Heart right ventricle (tissue), 16 donors: ENCODE data around the gene TRIM25. TPM values are rescaled to one million over a fixed set of nuclear protein-coding genes. Genes with fewer than 3 reads are reported as not detected.

Source experiments
- ATAC-seq, 8 donors: fragments of 200-7000 bp; cut with Tn5 transposase; one replicate each; pipeline ENCODE4 v1.9.1; 2020; ENCODE audit warnings: mild to moderate bottlenecking in 8 of 8, moderate library complexity in 8 of 8, moderate number of reproducible peaks in 1 of 8
- DNase-seq, 2 donors: peaks; one replicate each; pipeline ENCODE4 v3.0.0-alpha.2; 2020
- H3K27ac ChIP-seq, 10 donors: fragments of 200-600 bp; sonication (generic) in 2 of 10; one replicate each; pipeline versions ENCODE4 v1.5.0 to v1.8.0; 2020 to 2022; ENCODE audit warnings: mild to moderate bottlenecking in 3 of 10
- H3K27me3 ChIP-seq, 7 donors: fragments of 200-600 bp; one replicate each; pipeline ENCODE4 v1.8.0; 2021 to 2022; ENCODE audit warnings: mild to moderate bottlenecking in 2 of 7
- H3K36me3 ChIP-seq, 9 donors: fragments of 200-600 bp; sonication (generic) in 1 of 9; one replicate each; pipeline versions ENCODE4 v1.5.0 to v1.8.0; 2020 to 2022; ENCODE audit warnings: mild to moderate bottlenecking in 2 of 9
- H3K4me1 ChIP-seq, 9 donors: fragments of 200-600 bp; sonication (generic) in 1 of 9; one replicate each; pipeline versions ENCODE4 v1.5.0 to v1.8.0; 2020 to 2022; ENCODE audit warnings: mild to moderate bottlenecking in 4 of 9
- H3K4me3 ChIP-seq, 10 donors: fragments of 200-600 bp; sonication (generic) in 2 of 10; one replicate each; pipeline versions ENCODE4 v1.5.0 to v1.8.0; 2020 to 2022; ENCODE audit warnings: mild to moderate bottlenecking in 7 of 10, moderate library complexity in 2 of 10
- H3K9me3 ChIP-seq, 11 donors: fragments of 200-600 bp in 10 of 11; sonication (generic) in 2 of 11; one replicate each; pipeline versions ENCODE4 v1.5.0 to v1.8.0; 2013 to 2022; ENCODE audit warnings: mild to moderate bottlenecking in 2 of 11, control low read depth in 1 of 11, moderate library complexity in 1 of 11
- CTCF ChIP-seq, 9 donors: fragments of 200-600 bp; sonication (generic) in 2 of 9; IDR thresholded peaks; one replicate each; pipeline versions ENCODE4 v1.5.0 to v1.8.0; 2021 to 2022; ENCODE audit warnings: antibody characterized with exemption in 9 of 9, mild to moderate bottlenecking in 5 of 9, moderate library complexity in 1 of 9
- WGBS, 2 donors: extraction: QIAGEN DNeasy Blood & Tissue Kit; methylation state at CpG; one replicate each; pipeline ENCODE4 v1.1.7; 2013; ENCODE audit warnings: inconsistent platforms in 1 of 2; 5-methylcytosine and 5-hydroxymethylcytosine counted together
- intact Hi-C, 10 donors: fragments of 100-400 bp; cut with DNase I; formaldehyde crosslinking; loops; one replicate each; pipeline versions ENCODE4 v1.11.1 to v1.14.2; 2022
- polyA plus RNA-seq, 2 donors: library from polyadenylated mRNA; stranded (reverse); fragments of 200-250 nt; gene quantifications; one replicate each; pipeline ENCODE4 v1.2.3, GENCODE V29; 2013
- total RNA-seq, 10 donors: library from RNA; stranded (reverse); fragmentation: NEBNext Ultra II Directional in 3 of 10; extraction: Animal tissue kit (Norgen Biotek cat#: 25700) in 3 of 10; gene quantifications; one replicate each; pipeline versions ENCODE4 v1.2.1 to v1.2.4, GENCODE V29; 2021 to 2023
- donor health status: Arrhythmogenic right ventricular cardiomyopathy.
- donor health status: ischemic (EF 13 %, LVEDD 7.1; RV severe dilation, severe dysfunction).
- donor health status: healthy with polysubstance abuse.
- donor health status: DM: no; HTN: yes; CAD: no.
- donor health status: DM: no; HTN: no; CAD: no.
- donor health status: ischemic (EF 25% LVEDD 6.9; RV normal size, moderate dysfunction).
- donor health status: ischemic (EF 25% LVEDD 5.7; RV mildly dilated, moderate dysfunction).
- donor health status: healthy.
- donor health status: DM: yes; HTN: yes; CAD: no.
- donor health status: Ischemic cardiomyopathy.
- donor health status: ischemic (EF 35%, LVEDD 5.7; RV mildly dilated, moderate dysfunction).
- donor health status: nonischemic (EF 11% LVEDD 7.7; RV severe dilation, severe dysfunction).
- donor health status: DM: yes; HTN: yes; CAD: no.
- donor health status: PGD.
- donor health status: ischemic (EF 29% LVEDD 5.4; RV normal size, mild dysfunction).
- donor health status: nonischemic (EF 23%, LVEDD 6.1; RV moderate dilation, normal function).

The TRIM25 gene
- total and polyA plus RNA-seq, 12 donors, result 4.9 to 32.7 (median 15.2) TPM

GRCh38 chr17:56896217-56896967, 17.5 kb downstream of the TRIM25 start:
- H3K9me3 ChIP-seq, result no peaks in the 10 kb centered on the region
- peaks cover 0 to 25% (median 0%) of the 10 kb centered on the region in 9 donors for H3K4me1 ChIP-seq
- DNase-seq (no peak), ATAC-seq (no peak)
- H3K36me3 ChIP-seq, result peaks cover 0 to 100% (median 50%) of the 10 kb centered on the region in 9 donors
- WGBS, 2 donors, result 76% methylated on average over 3 of the region's 3 CpGs
- intact Hi-C loops, result loop anchor here in 3 of 10 donors (10.0 kb wide), 1 partner anchor 48 kb away; no protein-coding TSS in a partner anchor
- no peak overlapping the region for H3K27ac ChIP-seq
- H3K27me3 ChIP-seq, result no peaks in the 10 kb centered on the region
- no peak overlapping the region for H3K4me3 ChIP-seq
- TF ChIP-seq CTCF (IDR thresholded peaks at IDR 0.05), result no peak

GRCh38 chr17:56894859-56895455, 18.9 kb downstream of the TRIM25 start:
- no peak overlapping the region for H3K4me3 ChIP-seq
- intact Hi-C loops, result loop anchor here in 3 of 10 donors (10.0 kb wide), 1 partner anchor 50 kb away; no protein-coding TSS in a partner anchor
- ATAC-seq, result no peak
- 93 to 95% methylated on average over 20 of the region's 20 CpGs for WGBS, 2 donors
- H3K4me1 ChIP-seq, result peaks cover 0 to 24% (median 0%) of the 10 kb centered on the region in 9 donors
- no peak for TF ChIP-seq CTCF (IDR thresholded peaks at IDR 0.05)
- H3K27me3 ChIP-seq, result no peaks in the 10 kb centered on the region
- H3K36me3 ChIP-seq, result peaks cover 0 to 100% (median 50%) of the 10 kb centered on the region in 9 donors
- H3K9me3 ChIP-seq, result no peaks in the 10 kb centered on the region
- no peak overlapping the region for H3K27ac ChIP-seq
- no peak for DNase-seq

DNA sequence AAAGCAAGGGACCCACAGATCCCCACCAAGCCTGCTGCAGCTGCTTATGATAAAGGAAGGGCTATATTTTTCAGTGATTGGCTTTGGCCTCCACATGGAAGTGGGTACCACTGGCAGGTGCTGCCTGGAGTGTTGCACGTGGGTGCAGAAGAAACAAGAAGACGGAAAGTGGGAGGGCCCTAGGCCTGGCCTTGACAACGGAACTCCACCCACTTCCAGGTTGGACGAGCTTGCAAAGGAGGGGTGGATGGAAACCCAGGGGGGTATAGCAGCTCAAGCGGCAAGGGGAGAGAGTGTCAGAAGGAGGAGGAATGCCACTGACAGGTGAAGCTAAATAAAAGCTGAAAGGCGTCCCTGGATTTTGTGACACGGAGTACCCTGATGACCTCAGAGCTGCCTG, 20.3 kb downstream of the TRIM25 start:
- ATAC-seq (peak in 4 of 8 donors; percentile 32 to 58 (median 40)), DNase-seq (no peak)
- 53 to 73% methylated on average over 7 of the region's 7 CpGs for WGBS, 2 donors
- TF ChIP-seq CTCF (IDR thresholded peaks at IDR 0.05), result no peak
- peaks cover 0 to 100% (median 39%) of the 10 kb centered on the region in 9 donors for H3K36me3 ChIP-seq
- H3K4me1 ChIP-seq, result peaks cover 0 to 13% (median 0%) of the 10 kb centered on the region in 9 donors
- H3K27ac ChIP-seq, result no peak overlapping the region
- H3K9me3 ChIP-seq, result peaks cover 0 to 5% (median 0%) of the 10 kb centered on the region in 11 donors
- H3K4me3 ChIP-seq, result no peak overlapping the region
- no peaks in the 10 kb centered on the region for H3K27me3 ChIP-seq
- intact Hi-C loops, result loop anchor here in 3 of 10 donors (10.0 kb wide), 1 partner anchor 51 kb away; no protein-coding TSS in a partner anchor

DNA sequence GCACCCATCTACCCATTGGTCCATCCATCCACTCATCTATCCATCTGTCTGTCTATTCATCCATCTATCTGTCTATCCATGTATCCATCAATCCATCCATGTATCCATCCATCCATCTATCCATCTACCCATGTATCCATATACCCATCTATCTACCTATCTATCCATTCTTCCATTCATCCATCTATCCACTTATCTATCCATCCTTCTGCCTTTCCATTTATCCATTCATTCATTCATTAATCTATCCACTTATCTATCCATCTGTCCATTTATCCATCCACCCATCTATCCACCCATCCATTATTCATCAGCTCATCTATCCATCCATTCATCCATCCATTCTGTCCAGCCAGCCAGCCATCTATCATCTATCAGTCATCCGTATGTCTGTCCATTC, 21.5 kb downstream of the TRIM25 start:
- ATAC-seq (no peak), DNase-seq (no peak)
- H3K36me3 ChIP-seq, result peaks cover 0 to 100% (median 47%) of the 10 kb centered on the region in 9 donors
- H3K27ac ChIP-seq, result no peak overlapping the region
- H3K4me3 ChIP-seq, result no peak overlapping the region
- WGBS, 2 donors, result 97 to 100% methylated on average over 1 of the region's 1 CpG
- no peak for TF ChIP-seq CTCF (IDR thresholded peaks at IDR 0.05)
- intact Hi-C loops, result loop anchor here in 3 of 10 donors (10.0 kb wide), 1 partner anchor 52 kb away; no protein-coding TSS in a partner anchor
- H3K4me1 ChIP-seq, result peaks cover 0 to 13% (median 0%) of the 10 kb centered on the region in 9 donors
- H3K27me3 ChIP-seq, result no peaks in the 10 kb centered on the region
- H3K9me3 ChIP-seq, result peaks cover 0 to 16% (median 4%) of the 10 kb centered on the region in 11 donors
